T-helper 1 cell (primary cell): Measurements from ENCODE around the gene ACER1.
"Not testable (repeated sequence)": the region's sequence is repeated elsewhere in the genome, so short reads cannot be mapped to it uniquely, and the experiment has no call there.

Experiments used
- DNase-seq, 5 donors: peaks; one replicate each; pipeline ENCODE4 v3.0.0-alpha.2; 2012 to 2020
- total RNA-seq, 4 donors: gene quantifications; one replicate each; lab custom pipeline; 2026; lab: John Stamatoyannopoulos, UW

ACER1 gene, protein sequence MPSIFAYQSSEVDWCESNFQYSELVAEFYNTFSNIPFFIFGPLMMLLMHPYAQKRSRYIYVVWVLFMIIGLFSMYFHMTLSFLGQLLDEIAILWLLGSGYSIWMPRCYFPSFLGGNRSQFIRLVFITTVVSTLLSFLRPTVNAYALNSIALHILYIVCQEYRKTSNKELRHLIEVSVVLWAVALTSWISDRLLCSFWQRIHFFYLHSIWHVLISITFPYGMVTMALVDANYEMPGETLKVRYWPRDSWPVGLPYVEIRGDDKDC
- total RNA-seq: 1.1 to 2.4 (median 1.5) reads per million in 4 donors

DNA sequence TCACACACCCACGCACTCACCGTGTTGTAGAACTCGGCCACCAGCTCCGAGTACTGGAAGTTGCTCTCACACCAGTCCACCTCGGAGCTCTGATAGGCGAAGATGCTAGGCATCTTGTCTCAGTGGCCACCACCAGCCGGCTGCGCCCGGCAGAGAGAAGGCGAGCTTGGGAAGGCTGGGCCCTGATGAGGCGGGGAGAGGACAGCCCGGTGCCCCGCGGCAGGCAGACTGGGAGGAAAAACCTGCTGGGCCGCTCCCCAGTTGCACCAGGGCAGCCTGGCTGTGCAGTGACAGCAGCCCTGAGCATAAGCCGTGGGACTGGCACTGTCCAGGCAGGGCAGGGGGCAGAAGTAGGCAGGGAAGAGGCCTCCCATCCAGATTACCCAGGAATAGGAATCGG is at the start of gene ACER1:
Gene ACER1 (minus strand): TSS at position 174 of the 400 bp plus-strand sequence. CDS start 61 bp downstream, at position 113.
- DNase-seq: no peak

DNA sequence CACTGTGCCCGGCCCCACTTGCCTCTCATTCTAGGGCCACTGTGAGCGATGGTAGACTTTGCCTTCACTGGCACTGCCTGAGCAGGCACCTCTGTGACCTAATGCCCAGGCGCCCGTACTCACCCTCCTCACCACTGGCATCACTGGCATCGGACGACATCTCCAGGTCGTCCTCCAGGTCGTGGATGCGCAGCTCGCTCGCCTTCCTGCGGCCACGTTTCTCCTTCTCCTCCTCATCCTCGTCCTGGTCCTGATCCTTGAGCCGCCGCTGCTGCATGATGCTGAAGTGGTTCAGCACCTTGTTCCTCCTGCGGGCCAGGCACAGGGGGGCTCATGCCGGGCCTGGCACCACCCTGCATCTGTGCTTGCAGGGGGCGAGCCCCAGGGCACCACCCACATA is 49.8 kb upstream of the ACER1 start:
- DNase-seq: no peak

DNA sequence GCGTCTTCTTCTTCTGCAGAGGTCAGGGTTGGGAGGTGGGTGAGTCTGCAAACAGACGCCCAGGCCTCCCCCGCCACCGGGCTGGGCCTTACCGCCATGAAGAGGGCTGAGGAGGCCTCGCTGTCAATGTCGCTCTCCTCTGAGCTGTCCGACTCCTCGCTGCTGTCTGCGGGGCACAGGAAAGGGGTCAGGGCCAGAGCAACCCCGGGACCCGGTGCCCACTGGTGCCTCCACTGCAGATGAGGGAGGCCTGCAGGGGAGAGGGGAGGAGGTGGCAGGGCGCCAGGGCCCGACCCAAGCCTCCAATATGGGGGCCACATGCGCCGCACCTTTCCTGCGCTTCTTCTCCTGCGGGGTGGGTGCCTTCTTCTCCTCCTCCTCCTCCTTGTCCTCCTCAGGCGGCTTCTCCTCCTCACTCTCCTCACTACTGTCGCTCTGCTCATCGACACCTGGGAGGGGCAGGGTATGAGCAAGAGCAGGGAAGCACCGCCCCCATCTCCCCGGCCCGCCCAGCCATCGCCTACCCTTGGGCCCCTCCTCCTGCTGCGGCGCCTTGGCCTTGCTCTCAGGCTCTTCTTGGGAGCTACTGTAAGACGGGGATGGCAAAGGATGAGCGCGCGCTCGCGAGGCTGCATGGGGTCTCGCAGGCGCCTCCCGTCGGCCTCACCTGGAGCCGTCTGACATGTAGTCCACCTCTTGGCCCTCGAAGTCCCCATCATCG is 47.8 kb upstream of the ACER1 start:
- no peak for DNase-seq

DNA sequence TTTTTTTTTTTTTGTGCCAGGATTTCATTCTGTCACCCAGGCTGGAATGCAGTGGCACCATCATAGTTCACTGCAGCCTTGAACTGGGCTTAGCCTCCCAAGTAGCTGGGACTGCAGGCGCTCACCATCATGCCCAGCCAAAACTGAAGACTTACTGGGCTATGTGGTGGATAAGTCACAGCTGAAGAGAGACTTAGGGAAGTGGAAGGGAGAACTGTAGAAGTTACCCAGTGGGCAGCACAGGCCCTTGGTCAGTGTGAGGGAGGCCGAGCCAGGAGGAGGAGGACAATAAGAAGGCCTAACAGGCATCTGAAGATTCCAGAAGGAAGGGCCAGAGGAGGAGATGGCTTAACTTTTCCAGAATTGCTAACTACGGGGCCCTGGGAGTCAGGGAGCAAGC is 46.3 kb upstream of the ACER1 start:
- no peak for DNase-seq

DNA sequence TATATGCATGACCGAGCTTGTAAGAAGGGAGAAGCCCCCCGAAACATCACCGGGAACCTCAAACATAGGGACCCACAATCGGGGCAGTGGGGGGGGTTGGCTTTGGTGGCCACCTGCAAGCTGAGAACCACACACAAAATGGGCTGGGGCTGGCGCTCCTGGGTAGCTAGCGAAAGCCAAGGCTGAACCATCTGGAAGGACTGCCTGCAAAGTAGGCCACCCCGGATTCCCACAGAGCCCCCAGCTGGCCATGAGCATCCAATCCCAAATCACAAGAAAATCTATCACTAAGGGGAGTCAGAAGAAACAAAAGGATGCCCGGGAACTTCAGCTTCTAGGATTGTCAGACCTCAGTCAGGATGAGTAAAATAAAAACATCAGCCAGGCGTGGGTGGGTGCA is 45.1 kb upstream of the ACER1 start:
- DNase-seq: no peak

DNA sequence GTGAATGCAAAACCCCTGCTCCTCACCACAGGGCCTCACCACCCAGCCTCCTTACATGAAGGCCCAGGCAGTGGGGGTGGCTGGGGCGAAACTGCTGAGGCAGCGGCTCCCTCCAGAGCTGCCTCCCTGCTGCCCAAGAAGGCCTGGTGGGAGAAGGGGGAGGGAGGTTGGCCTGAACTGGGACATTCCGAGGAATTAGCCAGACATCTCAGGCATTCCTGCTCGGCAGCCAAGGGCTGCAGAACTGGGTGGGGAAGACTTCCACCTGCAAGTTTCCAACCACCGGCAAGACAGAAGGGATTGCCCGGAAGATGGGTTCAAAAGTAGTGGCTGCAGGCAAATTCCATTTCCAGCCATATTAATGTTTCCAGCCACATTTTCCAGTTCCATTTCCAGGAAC is 44.6 kb upstream of the ACER1 start:
- DNase-seq: no peak

DNA sequence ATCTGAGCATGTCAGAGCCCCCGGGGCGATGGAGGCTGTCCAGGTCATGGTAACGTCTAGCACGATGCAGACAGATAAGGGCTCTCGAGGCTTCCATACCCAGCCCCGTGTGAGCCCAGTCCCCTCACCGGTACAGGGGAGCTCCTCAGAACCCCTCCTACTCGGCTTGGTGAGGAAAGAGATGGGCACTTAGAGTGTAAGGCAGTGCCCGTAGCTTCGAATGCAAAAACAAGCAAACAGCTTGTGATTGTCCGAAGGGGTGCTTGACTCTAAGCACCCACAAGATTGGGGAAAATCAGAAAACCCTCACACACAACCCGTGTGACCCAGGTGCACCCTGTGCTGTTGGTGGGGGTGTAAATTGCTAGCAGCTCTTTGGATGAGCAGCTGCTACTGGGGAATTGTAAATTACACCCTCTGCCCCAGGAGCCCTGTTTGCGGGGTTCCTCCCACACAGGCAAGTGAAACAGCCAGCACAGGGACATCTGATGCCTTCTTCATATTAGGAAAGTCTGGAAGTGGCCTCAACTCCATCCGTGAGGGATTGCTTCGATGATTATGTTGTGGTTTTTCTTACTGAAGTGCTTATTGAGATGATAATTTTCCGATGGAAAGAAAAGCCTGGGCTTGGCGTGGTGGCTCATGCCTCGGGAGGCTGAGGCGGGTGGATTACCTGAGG is 43.2 kb upstream of the ACER1 start:
- DNase-seq: no peak

DNA sequence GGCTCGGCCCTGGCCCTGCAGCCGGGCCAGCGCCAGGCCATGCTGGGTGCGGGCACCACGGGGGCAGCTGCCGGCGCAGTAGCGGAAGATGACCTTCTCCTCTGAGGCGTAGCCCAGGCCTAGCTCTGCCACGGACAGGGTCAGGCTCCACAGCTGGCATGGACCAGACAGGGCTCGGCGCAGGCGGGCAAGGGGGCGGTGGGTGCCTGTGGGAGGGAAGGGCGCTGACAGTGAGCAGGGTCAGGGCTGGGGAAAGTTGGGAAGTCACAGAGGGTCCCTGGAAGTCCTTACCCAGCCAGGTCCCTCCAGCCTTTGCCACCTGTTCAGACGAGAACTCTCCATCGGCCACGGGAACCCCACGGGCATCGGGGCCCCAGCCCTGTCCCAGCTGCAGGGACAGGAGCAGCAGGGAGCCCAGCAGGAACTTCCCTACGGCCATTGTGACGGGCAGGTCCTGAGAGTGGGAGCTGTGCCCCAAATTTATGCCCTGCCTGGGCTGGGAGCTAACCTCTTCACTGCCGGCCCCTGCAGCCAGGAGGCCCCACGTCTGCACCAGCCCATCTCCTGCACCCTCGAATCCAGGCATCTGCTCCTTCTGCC is 42.1 kb upstream of the ACER1 start, which contains the start of gene PSPN:
Gene PSPN (minus strand): TSS at position 523 of the 600 bp plus-strand sequence. CDS start 84 bp downstream, at position 439.
- DNase-seq: no peak

DNA sequence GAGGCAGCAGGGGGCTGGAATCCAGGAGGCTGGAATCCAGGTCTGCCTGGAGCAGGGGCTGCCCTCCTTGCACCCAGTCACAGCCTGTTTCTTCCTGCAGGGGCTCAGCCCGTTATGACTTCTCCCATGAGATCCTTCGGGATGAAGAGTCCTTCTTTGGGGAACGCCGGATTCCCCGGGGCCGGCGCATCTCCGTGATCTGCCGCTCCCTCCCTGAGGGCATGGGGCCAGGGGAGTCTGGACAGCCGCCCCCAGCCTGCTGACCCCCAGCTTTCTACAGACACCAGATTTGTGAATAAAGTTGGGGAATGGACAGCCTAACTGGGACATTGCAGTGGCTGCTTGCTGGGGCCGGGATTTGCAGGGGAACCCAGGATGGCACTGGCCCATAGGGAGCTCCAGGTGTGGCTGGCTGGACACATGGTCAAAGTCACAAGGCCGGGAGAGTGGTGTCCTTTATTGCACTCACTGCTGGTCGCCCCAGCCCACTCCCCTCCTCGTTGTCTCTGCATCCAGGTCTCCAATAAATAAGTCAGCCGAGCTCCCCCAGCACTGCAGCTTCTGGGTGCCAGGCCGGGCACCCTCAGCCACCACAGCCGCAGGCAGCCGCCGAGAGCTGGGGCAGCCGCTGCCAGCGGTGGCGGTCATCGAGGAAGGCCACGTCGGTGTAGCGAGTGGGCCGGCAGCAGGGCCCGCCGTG is 41.4 kb upstream of the ACER1 start:
- DNase-seq: no peak

DNA sequence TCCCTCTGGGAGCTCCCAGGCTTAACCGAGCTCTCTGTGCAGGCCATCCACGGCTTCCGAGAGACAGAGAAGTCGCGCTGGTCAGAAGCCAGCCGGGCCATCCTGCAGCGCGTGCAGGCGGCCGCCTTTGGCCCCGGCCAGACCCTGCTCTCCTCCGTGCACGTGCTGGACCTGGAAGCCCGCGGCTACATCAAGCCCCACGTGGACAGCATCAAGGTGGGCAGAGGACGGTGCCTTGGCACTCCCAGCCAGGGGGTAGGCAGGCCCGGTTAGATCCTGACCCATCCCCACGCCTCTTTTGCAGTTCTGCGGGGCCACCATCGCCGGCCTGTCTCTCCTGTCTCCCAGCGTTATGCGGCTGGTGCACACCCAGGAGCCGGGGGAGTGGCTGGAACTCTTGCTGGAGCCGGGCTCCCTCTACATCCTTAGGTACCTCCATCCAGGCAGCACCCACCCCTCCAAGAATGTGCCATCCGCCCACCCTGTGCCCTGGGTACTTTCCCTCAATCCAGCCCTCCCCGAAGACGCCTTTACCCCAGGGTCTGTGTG is 40.8 kb upstream of the ACER1 start:
- no peak for DNase-seq

DNA sequence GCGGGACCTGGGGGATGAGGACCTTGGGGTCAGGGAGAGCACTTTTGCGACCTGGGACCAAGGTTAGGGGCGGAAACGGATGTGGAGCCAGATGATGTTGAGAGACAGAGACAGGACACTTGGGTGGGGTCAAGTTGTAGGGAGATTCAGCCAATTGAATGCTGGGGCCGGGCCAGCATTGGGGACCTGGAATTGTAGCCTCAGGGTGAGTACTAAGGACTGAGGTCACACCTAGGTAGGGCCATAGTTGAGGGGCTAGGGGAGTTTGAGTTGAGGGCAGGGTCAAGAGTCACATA is 40.3 kb upstream of the ACER1 start:
- no peak for DNase-seq

DNA sequence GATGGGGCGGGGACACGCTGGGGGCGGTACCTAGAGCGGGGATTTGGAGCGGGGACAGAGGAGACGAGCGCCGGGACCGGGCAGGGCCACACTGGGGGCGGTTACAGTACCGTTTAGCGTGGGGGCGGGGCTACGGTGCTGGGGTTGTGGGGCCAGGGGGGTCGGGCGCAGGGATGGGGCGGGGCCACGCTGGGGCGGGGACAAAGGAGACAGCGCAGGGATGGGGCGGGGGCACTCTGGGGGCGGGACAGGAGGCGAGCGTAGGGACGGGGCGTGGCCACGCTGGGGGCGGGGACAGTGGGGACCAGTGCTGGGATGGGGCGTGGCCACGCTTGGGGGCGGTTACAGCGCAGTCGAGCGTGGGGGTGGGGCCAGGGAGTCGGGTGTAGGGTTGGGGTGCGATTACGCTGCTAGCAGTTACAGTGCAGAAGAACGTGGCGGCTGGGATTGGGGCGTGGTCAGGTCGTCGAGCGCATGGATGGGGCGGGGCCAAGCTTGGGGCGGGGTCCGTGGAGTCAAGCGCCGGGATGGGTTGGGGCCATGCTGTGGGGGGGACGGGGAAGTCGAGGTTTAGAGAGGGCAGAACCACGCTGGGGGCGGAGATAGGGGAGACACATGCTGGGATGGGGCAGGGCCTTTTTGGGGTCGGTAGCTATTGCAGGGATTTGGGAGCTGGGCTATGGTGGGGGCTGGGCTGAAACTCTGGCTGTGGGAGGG is 39.8 kb upstream of the ACER1 start:
- DNase-seq: peak; percentile 98 to 99 (median 98)

DNA sequence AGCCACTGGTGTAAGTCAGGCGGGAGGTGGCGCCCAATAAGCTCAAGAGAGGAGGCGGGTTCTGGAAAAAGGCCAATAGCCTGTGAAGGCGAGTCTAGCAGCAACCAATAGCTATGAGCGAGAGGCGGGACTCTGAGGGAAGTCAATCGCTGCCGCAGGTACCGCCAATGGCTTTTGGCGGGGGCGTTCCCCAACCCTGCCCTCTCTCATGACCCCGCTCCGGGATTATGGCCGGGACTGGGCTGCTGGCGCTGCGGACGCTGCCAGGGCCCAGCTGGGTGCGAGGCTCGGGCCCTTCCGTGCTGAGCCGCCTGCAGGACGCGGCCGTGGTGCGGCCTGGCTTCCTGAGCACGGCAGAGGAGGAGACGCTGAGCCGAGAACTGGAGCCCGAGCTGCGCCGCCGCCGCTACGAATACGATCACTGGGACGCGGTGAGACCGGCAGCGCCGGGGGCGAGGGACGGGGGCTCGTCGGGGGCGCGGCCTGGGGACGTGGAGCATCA is 39.2 kb upstream of the ACER1 start, which contains the start of gene ALKBH7:
Gene ALKBH7 (plus strand): TSS at position 201 of the 502 bp plus-strand sequence. CDS start 27 bp downstream, at position 228.
- peak; percentile 93 to 99 (median 97) for DNase-seq

DNA sequence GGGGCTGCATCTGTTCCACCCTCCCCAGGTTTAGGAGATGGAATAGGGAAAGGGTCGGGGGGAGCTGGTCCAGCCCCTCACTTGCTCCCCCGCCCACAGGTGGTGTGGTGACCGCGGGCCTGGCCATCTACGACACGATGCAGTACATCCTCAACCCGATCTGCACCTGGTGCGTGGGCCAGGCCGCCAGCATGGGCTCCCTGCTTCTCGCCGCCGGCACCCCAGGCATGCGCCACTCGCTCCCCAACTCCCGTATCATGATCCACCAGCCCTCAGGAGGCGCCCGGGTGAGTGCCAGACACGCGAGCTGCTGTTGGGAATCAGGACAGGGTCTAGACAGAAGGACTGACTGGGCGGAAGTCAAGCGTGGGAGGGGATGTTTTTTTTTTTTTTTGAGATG is 30.9 kb upstream of the ACER1 start:
- DNase-seq: no peak

DNA sequence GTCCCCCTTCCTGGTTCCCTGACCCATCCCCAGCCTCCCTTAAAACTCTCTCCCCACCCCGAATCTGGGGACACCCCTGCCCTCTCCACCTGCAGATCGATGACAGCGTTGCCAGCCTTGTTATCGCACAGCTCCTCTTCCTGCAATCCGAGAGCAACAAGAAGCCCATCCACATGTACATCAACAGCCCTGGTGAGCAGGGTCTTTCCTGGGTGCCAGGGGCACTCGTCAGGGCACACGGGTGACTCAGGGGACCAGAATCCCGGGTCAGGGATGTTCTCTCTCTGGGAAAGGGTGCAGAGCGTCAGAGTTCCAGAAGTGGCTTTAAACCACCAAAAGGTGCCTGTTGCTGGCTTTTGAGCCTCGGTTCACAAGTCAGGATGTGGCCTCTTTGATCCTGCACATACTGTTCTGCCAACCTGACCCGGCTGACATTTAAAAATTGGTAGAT is 29.0 kb upstream of the ACER1 start:
- DNase-seq: peak in 2 of 5 donors; percentile 44 to 58

DNA sequence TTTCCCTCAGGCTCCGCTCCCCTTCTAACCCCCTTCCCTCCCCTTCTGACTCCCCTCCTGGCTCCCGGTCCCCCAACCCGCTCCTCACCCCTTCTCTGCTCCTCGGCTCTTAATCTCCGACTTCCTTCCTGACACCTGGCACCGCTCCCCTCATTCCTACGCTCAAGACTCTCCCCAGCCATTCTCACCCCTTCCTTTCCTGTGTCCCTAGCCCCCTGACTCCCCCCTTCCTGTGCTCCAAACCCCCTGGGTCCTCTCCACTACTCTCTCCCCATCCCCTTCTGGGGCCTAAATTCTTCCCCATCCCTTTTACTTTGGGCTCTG is 28.6 kb upstream of the ACER1 start:
- DNase-seq: no peak

DNA sequence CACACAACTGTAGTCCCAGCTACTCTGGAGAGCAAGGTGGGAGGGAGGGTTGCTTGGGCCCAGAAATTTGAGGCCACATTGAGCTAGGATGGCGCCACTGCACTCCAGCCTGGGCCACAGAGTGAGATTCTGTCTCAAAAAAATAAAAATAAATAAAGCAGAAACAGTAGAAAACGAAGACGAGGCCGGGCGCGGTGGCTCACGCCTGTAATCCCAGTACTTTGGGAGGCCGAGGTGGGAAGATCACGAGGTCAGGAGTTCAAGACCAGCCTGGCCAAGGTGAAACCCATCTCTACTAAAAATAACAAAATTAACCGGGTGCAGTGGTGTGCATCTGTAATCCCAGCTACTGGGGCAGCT is 27.4 kb upstream of the ACER1 start:
- DNase-seq: not testable (repeated sequence)

DNA sequence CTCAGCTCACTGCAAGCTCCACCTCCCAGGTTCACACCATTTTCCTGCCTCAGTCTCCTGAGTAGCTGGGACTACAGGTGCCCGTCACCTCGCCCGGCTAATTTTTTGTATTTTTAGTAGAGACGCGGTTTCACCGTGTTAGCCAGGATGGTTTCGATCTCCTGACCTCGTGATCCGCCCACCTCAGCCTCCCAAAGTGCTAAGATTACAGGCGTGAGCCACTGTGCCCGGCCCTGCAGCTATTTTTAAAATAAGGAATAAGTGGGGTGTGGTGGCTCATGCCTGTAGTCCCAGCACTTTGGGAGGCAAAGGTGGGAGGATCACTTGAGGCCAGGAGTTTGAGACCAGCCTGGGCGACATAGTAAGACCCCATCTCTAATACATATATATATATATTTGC is 27.0 kb upstream of the ACER1 start:
- DNase-seq: not testable (repeated sequence)

DNA sequence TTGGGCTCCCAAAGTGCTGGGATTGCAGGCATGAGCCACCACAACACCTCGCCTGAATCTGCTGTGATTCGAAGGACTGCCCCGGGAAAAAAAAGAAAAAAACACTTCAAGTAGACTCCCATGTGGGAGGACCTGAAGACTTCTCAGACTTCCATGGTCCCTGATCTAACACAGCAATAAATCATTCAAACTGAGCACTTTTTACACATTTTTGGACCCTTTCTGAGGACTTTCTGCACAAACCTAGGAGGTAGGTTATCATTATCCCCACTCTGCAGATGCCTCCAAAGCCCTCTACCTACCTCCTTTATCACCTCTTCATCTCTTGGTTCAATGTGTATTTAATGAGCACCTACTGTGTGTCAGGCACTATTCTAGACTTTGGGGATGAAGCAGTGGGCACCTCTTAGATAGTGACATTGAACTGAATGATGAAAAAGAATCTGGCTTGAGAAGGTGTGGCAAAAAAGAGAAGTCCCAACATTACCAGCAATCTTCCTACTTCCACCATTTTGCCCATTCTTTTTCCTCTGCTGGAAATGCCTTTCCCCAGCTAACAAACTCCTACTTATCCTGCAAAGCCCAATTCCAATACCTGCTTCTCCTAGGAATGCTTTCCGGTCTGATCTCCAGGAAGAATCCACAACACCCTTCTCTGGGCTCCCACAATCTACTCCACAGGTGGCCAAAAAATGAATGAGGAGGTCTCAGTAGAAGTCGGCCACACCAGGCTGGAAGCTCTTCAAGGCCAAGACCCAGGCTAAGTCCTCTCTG is 26.3 kb upstream of the ACER1 start:
- no peak for DNase-seq

DNA sequence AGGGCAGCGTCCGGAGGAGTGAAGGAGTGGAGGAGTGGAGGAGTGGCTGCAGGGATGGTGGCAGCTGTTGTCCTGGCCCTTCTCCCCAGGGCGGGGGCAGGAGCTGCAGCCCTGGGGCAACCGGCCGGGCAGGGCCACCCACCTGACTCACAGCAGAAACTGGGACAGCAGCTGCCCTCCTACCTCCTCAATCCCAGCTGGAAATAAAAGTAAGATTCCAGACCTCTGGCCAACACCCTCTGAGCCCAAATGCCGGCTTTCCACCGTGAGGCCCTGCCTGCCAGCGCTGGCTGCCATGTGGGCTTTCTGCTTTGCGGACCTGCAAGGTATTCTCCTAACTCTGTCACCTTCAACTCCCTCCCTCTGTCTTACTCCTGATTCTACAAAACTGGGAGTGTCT is 24.6 kb upstream of the ACER1 start:
- no peak for DNase-seq

DNA sequence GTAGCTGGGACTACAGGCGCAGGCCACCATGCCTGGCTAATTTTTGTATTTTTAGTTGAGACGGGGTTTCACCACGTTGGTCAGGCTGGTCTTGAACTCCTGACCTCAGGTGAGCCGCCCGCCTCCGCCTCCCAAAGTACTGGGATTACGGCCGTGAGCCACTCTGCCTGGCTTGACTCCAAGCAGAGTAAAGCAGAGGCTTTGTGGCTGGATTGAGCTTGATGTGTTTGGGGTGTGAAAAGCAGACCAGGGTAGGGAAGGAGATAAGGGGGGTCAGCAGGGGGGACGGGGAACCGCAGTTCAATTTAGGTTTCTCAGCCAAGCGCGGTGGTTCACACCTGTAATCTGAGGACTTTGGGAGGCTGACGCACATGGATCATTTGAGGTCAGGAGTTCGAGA is 23.8 kb upstream of the ACER1 start:
- DNase-seq: no peak
